ENCODE data around the gene IGF1R. TPM values are rescaled to one million over a fixed set of nuclear protein-coding genes. Genes with fewer than 3 reads are reported as not detected.

IGF1R gene
- total and polyA plus RNA-seq, 2 of the 8 experiments (the other 6 are each of a cell fraction or from before 2014, with no cell fraction given) = 32.9 to 109 TPM

DNA sequence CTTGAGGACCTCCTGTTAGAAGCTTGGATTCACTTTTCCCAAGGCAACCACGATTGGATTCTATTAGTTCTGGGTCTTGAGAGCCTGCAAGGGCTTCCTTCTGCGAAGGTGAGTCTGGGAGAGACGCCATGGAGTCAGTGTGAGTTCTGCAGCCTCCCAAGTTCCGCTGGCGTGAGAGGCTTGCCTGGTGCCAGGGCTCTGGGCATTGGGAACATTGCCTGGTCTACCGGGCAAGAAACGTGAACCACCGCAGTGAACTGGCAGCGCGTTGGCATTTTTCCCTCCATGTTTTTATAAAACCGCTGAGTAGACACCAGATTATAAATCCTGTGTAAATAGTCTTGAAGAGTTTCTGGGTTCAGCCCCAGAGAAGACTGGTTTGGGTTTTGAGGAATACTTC is 160.9 kb downstream of the IGF1R start:
- no peak overlapping the region for H3K18ac ChIP-seq (ENCODE audit: extremely low read depth, low read length)
- H2BK12ac ChIP-seq (ENCODE audit: low read depth, low read length) = no peak overlapping the region
- H2AFZ ChIP-seq (ENCODE audit: low read length) = no peak overlapping the region
- no peak overlapping the region for H3K56ac ChIP-seq (replicated peaks; ENCODE audit: insufficient read length, low read depth, low read length)
- H4K91ac ChIP-seq (replicated peaks; ENCODE audit: insufficient read length, low read length) = no peak overlapping the region
- H4K8ac ChIP-seq (ENCODE audit: extremely low read depth, insufficient read depth, low read length) = no peak overlapping the region
- no peak for DNase-seq (ENCODE audit: low read depth in 1 of 2, low spot score in 2 of 2)
- WGBS, 2 experiments (ENCODE audit: extremely low coverage in 1 of 2, insufficient coverage in 1 of 2, insufficient read length in 1 of 2, insufficient replicate concordance in 2 of 2, low coverage in 1 of 2, low lambda C conversion rate in 2 of 2, missing lambda C conversion rate in 1 of 2) = 82% methylated on average over 11 of the region's 11 CpGs; no CpG with 5 or more reads in 1 of the 2 experiments
- peaks cover 4 to 19% (median 13%) of the 10 kb centered on the region in 4 experiments for H3K4me1 ChIP-seq (replicated peaks in 1 of 4; ENCODE audit: control insufficient read depth in 3 of 4, insufficient read depth in 4 of 4, low read length in 3 of 4)
- no peak for FAIRE-seq
- POLR2A ChIA-PET (ENCODE audit: partially characterized antibody) = no interaction called here
- no peak overlapping the region for H2BK120ac ChIP-seq (replicated peaks; ENCODE audit: low read depth, low read length)
- H3K4me2 ChIP-seq (ENCODE audit: insufficient read depth in 1 of 2, low read depth in 2 of 2, low read length in 2 of 2) = no peak overlapping the region
- no peak overlapping the region for H3K4me3 ChIP-seq (ENCODE audit: extremely low read depth in 1 of 4, insufficient read depth in 2 of 4, low read depth in 3 of 4, low read length in 4 of 4)
- no peak overlapping the region for H3K27ac ChIP-seq (ENCODE audit: low read depth, low read length)
- H3K9me3 ChIP-seq (ENCODE audit: insufficient read depth in 2 of 2, low read depth in 1 of 2, low read length in 1 of 2) = no peaks in the 10 kb centered on the region
- H2AK5ac ChIP-seq (ENCODE audit: low read depth, low read length) = no peak overlapping the region
- H3K23ac ChIP-seq (ENCODE audit: insufficient read length) = no peak overlapping the region
- no peak overlapping the region for H3K4ac ChIP-seq (replicated peaks; ENCODE audit: insufficient read length, low read depth, low read length)
- peaks cover 3 to 92% of the 10 kb centered on the region in 2 experiments; a peak in 3 of 4 replicates for H3K79me2 ChIP-seq (ENCODE audit: control insufficient read depth in 1 of 2, insufficient read depth in 2 of 2, low read length in 2 of 2)
- peaks cover 2% of the 10 kb centered on the region; the same call in 1 of the 2 replicates for H3K23me2 ChIP-seq (ENCODE audit: low read depth, low read length)
- no peaks in the 10 kb centered on the region for H3K36me3 ChIP-seq (ENCODE audit: control insufficient read depth in 2 of 4, insufficient read depth in 4 of 4, low read length in 3 of 4)
- H4K5ac ChIP-seq (ENCODE audit: insufficient read length, low read depth, low read length) = no peak overlapping the region
- no peaks in the 10 kb centered on the region for H3K27me3 ChIP-seq (replicated peaks in 1 of 4; ENCODE audit: control insufficient read depth in 3 of 4, extremely low read depth in 1 of 4, insufficient read depth in 3 of 4, low read length in 3 of 4)
- peaks cover 25% of the 10 kb centered on the region for H3K79me1 ChIP-seq (ENCODE audit: low read depth, low read length)
- no peak overlapping the region for H3K9ac ChIP-seq (replicated peaks in 1 of 4; ENCODE audit: extremely low read depth in 1 of 4, low read depth in 3 of 4, low read length in 3 of 4)
- peaks cover 12% of the 10 kb centered on the region in 2 experiments for H4K20me1 ChIP-seq (replicated peaks in 1 of 2; ENCODE audit: control insufficient read depth in 1 of 2, insufficient read depth in 2 of 2, low read length in 2 of 2)
- CTCF ChIA-PET (ENCODE audit: partially characterized antibody) = interaction anchor here (0.6 to 5.0 kb wide), 6 partner anchors 12 to 124 kb away, joined by 3 to 30 read pairs (median 3); no protein-coding TSS in a partner anchor
- 0 out of 2 replicates have a peak overlapping the region, but pooled peaks have one; percentile 12 for H2BK5ac ChIP-seq (ENCODE audit: low read depth, low read length)
- no peak overlapping the region for H2BK15ac ChIP-seq (ENCODE audit: low read length)
- H3K14ac ChIP-seq (ENCODE audit: insufficient read length) = no peak overlapping the region
- H2BK20ac ChIP-seq (ENCODE audit: low read length) = no peak overlapping the region
- TF ChIP-seq PHF8 (conservative IDR thresholded peaks at IDR 0.05; ENCODE audit: low read depth, low read length) (no peak), SP1 (IDR thresholded peaks at IDR 0.05; ENCODE audit: low read depth, low read length) (no peak), RXRA (IDR thresholded peaks at IDR 0.05; ENCODE audit: insufficient read depth, low read depth, low read length) (no peak), YY1 (IDR thresholded peaks at IDR 0.05; ENCODE audit: low read depth, low read length) (no peak), TAF1 (IDR thresholded peaks at IDR 0.05; ENCODE audit: low read depth, low read length) (no peak), JUND (IDR thresholded peaks at IDR 0.05; ENCODE audit: low read length) (no peak), CTBP2 (IDR thresholded peaks at IDR 0.05; ENCODE audit: borderline replicate concordance, insufficient read depth, insufficient read length, low read length) (no peak), MAX (IDR thresholded peaks at IDR 0.05) (no peak), SIX5 (IDR thresholded peaks at IDR 0.05; ENCODE audit: low read depth, low read length) (no peak), CBX5 (IDR thresholded peaks at IDR 0.05; ENCODE audit: low read depth, low read length) (no peak), ASH2L (IDR thresholded peaks at IDR 0.05; ENCODE audit: low read length) (no peak), CHD2 (IDR thresholded peaks at IDR 0.05; ENCODE audit: low read length) (no peak), CREB1 (IDR thresholded peaks at IDR 0.05) (no peak)
- TF ChIP-seq, protein P1, sequence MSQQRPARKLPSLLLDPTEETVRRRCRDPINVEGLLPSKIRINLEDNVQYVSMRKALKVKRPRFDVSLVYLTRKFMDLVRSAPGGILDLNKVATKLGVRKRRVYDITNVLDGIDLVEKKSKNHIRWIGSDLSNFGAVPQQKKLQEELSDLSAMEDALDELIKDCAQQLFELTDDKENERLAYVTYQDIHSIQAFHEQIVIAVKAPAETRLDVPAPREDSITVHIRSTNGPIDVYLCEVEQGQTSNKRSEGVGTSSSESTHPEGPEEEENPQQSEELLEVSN (IDR thresholded peaks at IDR 0.05) = no peak
